Liver (tissue), 9 donors: ENCODE results near the gene BAIAP3. TPM values are rescaled to one million over a fixed set of nuclear protein-coding genes. Genes with fewer than 3 reads are reported as not detected.

Experiments
- DNase-seq: peaks from one replicate; pipeline ENCODE4 v3.0.0-alpha.2; 2017; ENCODE audit warnings: low spot score
- H3K27ac ChIP-seq, 2 donors: one replicate each; pipeline ENCODE4 v1.7.0; 2013; ENCODE audit warnings: inconsistent platforms in 2 of 2, low read length in 2 of 2, control low read depth in 1 of 2, low read depth in 1 of 2, mild to moderate bottlenecking in 1 of 2
- H3K27me3 ChIP-seq, 4 donors: one replicate each; pipeline versions ENCODE4 v1.6.1 to v1.7.0; 2013; ENCODE audit warnings: low read length in 3 of 4, inconsistent platforms in 1 of 4, mild to moderate bottlenecking in 1 of 4, moderate library complexity in 1 of 4; ENCODE audit not compliant: control insufficient read depth in 4 of 4, insufficient read depth in 4 of 4
- H3K36me3 ChIP-seq, 4 donors: one replicate each; pipeline versions ENCODE4 v1.6.1 to v1.7.0; 2013; ENCODE audit warnings: low read length in 3 of 4, mild to moderate bottlenecking in 3 of 4, low read depth in 1 of 4, moderate library complexity in 1 of 4; ENCODE audit not compliant: control insufficient read depth in 4 of 4, insufficient read depth in 3 of 4
- H3K4me1 ChIP-seq, 4 donors: one replicate each; pipeline versions ENCODE4 v1.6.1 to v1.7.0; 2013; ENCODE audit warnings: low read length in 3 of 4, mild to moderate bottlenecking in 3 of 4, moderate library complexity in 1 of 4; ENCODE audit not compliant: control insufficient read depth in 4 of 4, insufficient read depth in 4 of 4
- H3K4me3 ChIP-seq, 3 donors: one replicate each; pipeline versions ENCODE4 v1.6.1 to v1.7.0; 2013; ENCODE audit warnings: low read length in 3 of 3, control low read depth in 1 of 3, low read depth in 1 of 3, mild to moderate bottlenecking in 1 of 3
- H3K9ac ChIP-seq, 2 donors: one replicate each; pipeline ENCODE4 v1.7.0; 2013; ENCODE audit warnings: low read length in 2 of 2, mild to moderate bottlenecking in 2 of 2, moderate library complexity in 2 of 2, control low read depth in 1 of 2, low read depth in 1 of 2
- H3K9me3 ChIP-seq, 4 donors: one replicate each; pipeline versions ENCODE4 v1.6.1 to v1.7.0; 2013; ENCODE audit warnings: low read length in 3 of 4; ENCODE audit not compliant: control insufficient read depth in 4 of 4
- ATF3 ChIP-seq: IDR thresholded peaks from 2 replicates; pipeline ENCODE4 v1.6.1; 2016; ENCODE audit warnings: antibody characterized with exemption
- EGR1 ChIP-seq, 2 donors: IDR thresholded peaks; 2 replicates each; pipeline ENCODE4 v1.6.1; 2016 to 2018; ENCODE audit warnings: antibody characterized with exemption in 2 of 2, low read depth in 2 of 2
- FOXA1 ChIP-seq: IDR thresholded peaks from 2 replicates; pipeline ENCODE4 v1.6.1; 2016; ENCODE audit warnings: antibody characterized with exemption
- FOXA2 ChIP-seq: IDR thresholded peaks from 2 replicates; pipeline ENCODE4 v1.6.1; 2016; ENCODE audit warnings: antibody characterized with exemption
- HNF4A ChIP-seq, 2 donors: conservative IDR thresholded peaks; 2 replicates each; pipeline ENCODE4 v1.6.1; 2016; ENCODE audit warnings: antibody characterized with exemption in 2 of 2, mild to moderate bottlenecking in 2 of 2
- JUND ChIP-seq, 2 donors: IDR thresholded peaks; 2 replicates each; pipeline ENCODE4 v1.6.1; 2016; ENCODE audit warnings: antibody characterized with exemption in 2 of 2
- MAX ChIP-seq: IDR thresholded peaks from 2 replicates; pipeline ENCODE4 v1.6.1; 2016; ENCODE audit warnings: antibody characterized with exemption
- NR2F2 ChIP-seq: IDR thresholded peaks from 2 replicates; pipeline ENCODE4 v1.6.1; 2016; ENCODE audit warnings: antibody characterized with exemption
- RAD21 ChIP-seq, 2 donors: IDR thresholded peaks; 2 replicates each; pipeline ENCODE4 v1.6.1; 2016; ENCODE audit warnings: antibody characterized with exemption in 2 of 2, mild to moderate bottlenecking in 2 of 2
- RXRA ChIP-seq, 2 donors: IDR thresholded peaks; 2 replicates each; pipeline ENCODE4 v1.6.1; 2017 to 2018; ENCODE audit warnings: antibody characterized with exemption in 2 of 2, mild to moderate bottlenecking in 1 of 2
- SP1 ChIP-seq: IDR thresholded peaks from 2 replicates; pipeline ENCODE4 v1.6.1; 2018; ENCODE audit warnings: antibody characterized with exemption, mild to moderate bottlenecking
- TAF1 ChIP-seq: conservative IDR thresholded peaks from 2 replicates; pipeline ENCODE4 v1.6.1; 2016; ENCODE audit warnings: antibody characterized with exemption, mild to moderate bottlenecking
- YY1 ChIP-seq: IDR thresholded peaks from 2 replicates; pipeline ENCODE4 v1.6.1; 2016; ENCODE audit warnings: antibody characterized with exemption, mild to moderate bottlenecking
- WGBS: extraction: QIAGEN DNeasy Blood & Tissue Kit; methylation state at CpG from one replicate; pipeline ENCODE4 v1.1.7; 2013; 5-methylcytosine and 5-hydroxymethylcytosine counted together
- polyA plus RNA-seq, 2 donors: library from polyadenylated mRNA; stranded (reverse) in 1 of 2; unstranded in 1 of 2; fragments of 200-250 nt in 1 of 2; fragments of >200 nt in 1 of 2; fragmentation: Nextera tagmentation in 1 of 2; extraction: Ambion mirVana in 1 of 2; gene quantifications; one replicate each; pipeline versions ENCODE4 v1.2.1 to v1.2.3, GENCODE V29; 2013 to 2015
- total RNA-seq, 2 donors: library from RNA; depleted of rRNA; stranded (reverse); fragments of >200 nt; gene quantifications; one replicate each; pipeline ENCODE4 v1.2.3, GENCODE V29; 2014
- donor health status: healthy.
- donor health status: healthy.
- donor health status: healthy.
- donor health status: healthy.
- donor health status: healthy.

BAIAP3 gene
- total and polyA plus RNA-seq, 4 donors, result 1.6 to 3.8 (median 2.6) TPM

GRCh38 chr16:1338855-1339675 lies 5.6 kb downstream of the BAIAP3 start:
- DNase-seq, result no peak
- H3K36me3 ChIP-seq, result no peaks in the 10 kb centered on the region
- H3K9me3 ChIP-seq, result no peaks in the 10 kb centered on the region
- TF ChIP-seq RAD21 (IDR thresholded peaks at IDR 0.05) (no peak), RXRA (IDR thresholded peaks at IDR 0.05) (no peak), HNF4A (conservative IDR thresholded peaks at IDR 0.05) (no peak), FOXA2 (no peak), NR2F2 (no peak)
- no peak overlapping the region for H3K27ac ChIP-seq
- H3K9ac ChIP-seq, result no peak overlapping the region
- 71% methylated on average over 31 of the region's 31 CpGs for WGBS
- peaks cover 0 to under 1% (median 0%) of the 10 kb centered on the region in 4 donors for H3K27me3 ChIP-seq
- H3K4me1 ChIP-seq, result peaks cover 6 to 17% (median 14%) of the 10 kb centered on the region in 4 donors
- no peak overlapping the region for H3K4me3 ChIP-seq

GRCh38 chr16:1340730-1341494 lies 7.5 kb downstream of the BAIAP3 start:
- Histone ChIP-seq H3K9ac (no peak overlapping the region), H3K27me3 (no peaks in the 10 kb centered on the region), H3K9me3 (no peaks in the 10 kb centered on the region), H3K36me3 (no peaks in the 10 kb centered on the region), H3K27ac (no peak overlapping the region), H3K4me1 (peaks cover 5 to 24% (median 15%) of the 10 kb centered on the region in 4 donors), H3K4me3 (no peak overlapping the region)
- TF ChIP-seq ATF3, result no peak
- TF ChIP-seq TAF1, result no peak
- no peak for TF ChIP-seq FOXA2
- TF ChIP-seq YY1, result no peak
- no peak for TF ChIP-seq JUND (IDR thresholded peaks at IDR 0.05)
- 88% methylated on average over 36 of the region's 36 CpGs for WGBS
- no peak for DNase-seq

- DNase-seq, result no peak
- Histone ChIP-seq H3K9ac (no peak overlapping the region), H3K27me3 (no peaks in the 10 kb centered on the region), H3K27ac (no peak overlapping the region), H3K4me1 (peaks cover 5 to 24% (median 15%) of the 10 kb centered on the region in 4 donors), H3K4me3 (no peak overlapping the region), H3K36me3 (no peaks in the 10 kb centered on the region), H3K9me3 (no peaks in the 10 kb centered on the region)
- no peak for TF ChIP-seq FOXA1
- TF ChIP-seq NR2F2, result no peak
- TF ChIP-seq FOXA2, result no peak
- no peak for TF ChIP-seq EGR1 (IDR thresholded peaks at IDR 0.05; ENCODE audit: low read depth in 2 of 2)
- TF ChIP-seq MAX, result no peak
- TF ChIP-seq SP1, result no peak
- no peak for TF ChIP-seq ATF3
- no peak for TF ChIP-seq TAF1
- 89% methylated on average over 39 of the region's 39 CpGs for WGBS
These were observed 8.3 kb downstream of the BAIAP3 start for GRCh38 chr16:1341495-1342420.
